ENCODE results near the gene CDON. TPM values are rescaled to one million over a fixed set of nuclear protein-coding genes. Genes with fewer than 3 reads are reported as not detected.

CDON gene
- total RNA-seq, 1 donor from 2014 or later = 7.7 TPM

DNA sequence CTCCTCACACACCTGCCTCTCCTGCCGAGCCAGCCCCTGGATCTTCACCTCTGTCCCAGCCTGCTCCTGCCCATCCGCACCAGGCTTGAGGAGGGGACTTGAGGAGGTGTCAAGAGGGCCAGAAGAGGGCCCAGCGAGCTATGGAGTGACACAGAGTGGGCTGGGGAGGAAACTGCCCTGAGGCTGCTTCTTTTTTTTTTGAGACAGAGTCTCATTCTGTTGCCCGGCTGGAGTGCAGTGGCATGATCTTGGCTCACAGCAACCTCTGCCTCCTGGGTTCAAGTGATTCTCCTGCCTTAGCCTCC, 21.9 kb upstream of the CDON start:
- no peak for DNase-seq (ENCODE audit: extremely low read depth, low read depth, low spot score)

DNA sequence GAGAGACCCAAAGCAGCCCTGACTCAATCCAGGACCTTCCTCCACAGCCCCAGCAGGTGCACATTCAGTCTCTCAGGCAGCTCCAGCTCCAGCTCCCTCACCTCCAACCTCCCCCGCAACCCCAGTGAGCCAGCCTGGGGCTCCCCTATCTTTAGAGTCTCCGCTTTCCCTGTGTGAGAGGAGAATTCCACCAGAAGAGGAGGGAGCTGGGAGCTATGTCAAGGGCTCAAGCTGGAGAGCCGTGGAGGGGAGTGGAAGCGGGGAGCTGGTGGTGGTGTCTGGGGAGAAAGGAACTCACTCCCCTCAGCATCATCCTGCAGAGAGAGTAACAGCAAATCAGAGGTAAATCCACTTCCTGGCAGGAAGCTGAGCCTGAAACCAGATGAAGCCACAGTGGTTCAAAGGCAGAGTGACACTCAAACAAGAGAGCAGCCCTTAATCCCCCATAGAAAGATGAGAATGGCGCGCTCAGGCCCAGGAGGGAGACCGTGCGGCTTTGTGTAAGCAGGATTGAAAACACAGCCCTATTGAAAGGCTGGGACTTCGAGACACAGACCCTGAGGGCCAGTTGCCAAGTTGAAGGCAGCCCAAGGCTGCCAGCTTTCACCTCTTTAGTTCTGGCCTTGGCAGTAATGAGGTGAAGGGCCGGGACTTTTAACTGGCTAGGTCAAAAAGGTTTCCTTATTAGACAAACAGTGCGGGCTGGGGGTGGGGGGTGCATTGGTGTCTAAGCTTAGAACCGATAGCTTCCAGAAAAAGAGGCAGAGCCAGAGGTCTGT, 21.4 kb upstream of the CDON start:
- no peak for DNase-seq (ENCODE audit: extremely low read depth, low read depth, low spot score)

DNA sequence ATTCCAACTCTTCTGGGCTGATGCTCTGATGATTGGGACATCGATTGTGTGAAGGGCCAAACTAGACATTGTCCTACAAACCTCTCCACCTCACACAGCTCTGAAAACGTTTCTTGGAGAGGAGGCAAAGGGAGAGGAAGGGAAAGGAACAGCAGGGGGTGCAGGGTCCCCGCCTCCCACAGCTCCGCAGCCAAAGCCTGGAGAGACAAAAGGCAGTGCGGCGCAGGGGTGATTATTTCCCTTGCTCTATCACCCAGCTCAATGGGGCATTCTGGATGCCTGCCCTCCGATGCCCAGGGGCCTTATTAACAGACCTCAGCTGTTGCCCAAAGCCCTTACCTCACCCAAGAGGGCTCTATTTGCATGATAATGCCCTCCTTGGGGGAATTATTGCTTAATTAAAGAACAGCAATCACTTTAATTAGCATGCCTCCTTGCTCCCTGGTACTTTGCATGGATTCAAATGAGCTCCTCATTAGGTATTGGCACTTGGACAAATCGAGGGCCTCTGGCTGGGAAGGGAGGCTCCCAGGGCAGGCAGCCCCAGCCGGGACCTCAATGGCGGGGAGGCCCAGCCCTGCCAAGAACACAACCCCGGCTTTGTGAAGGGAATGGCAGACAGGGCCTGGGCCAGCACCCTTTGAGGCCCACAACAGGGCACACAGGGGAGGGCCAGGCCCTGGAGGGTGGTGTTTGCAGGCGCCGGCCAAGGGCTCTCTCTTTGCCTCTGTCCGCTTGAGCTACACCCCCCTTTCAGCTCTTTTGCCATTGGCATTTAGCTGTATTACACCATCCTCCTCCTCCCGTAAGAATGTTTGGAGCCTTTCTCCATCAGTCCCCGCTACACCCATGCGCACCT, 19.8 kb upstream of the CDON start:
- DNase-seq (ENCODE audit: extremely low read depth, low read depth, low spot score) = no peak

DNA sequence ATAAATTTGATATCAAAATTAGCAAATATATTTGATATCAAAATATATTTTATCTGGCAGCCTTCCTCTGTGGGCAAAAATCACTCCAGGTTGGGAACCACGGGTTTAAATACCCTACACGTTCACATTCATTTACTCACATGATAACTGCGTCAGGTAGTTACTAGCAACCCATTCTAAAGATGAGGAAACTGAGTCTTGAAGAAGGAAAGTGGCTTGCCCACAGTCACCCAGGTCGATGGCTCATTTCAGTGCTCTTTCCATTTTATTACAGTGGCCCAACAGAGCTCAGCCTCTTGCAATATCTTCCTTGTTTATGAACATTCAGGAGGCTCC, 19.2 kb upstream of the CDON start:
- DNase-seq (ENCODE audit: extremely low read depth, low read depth, low spot score) = no peak

DNA sequence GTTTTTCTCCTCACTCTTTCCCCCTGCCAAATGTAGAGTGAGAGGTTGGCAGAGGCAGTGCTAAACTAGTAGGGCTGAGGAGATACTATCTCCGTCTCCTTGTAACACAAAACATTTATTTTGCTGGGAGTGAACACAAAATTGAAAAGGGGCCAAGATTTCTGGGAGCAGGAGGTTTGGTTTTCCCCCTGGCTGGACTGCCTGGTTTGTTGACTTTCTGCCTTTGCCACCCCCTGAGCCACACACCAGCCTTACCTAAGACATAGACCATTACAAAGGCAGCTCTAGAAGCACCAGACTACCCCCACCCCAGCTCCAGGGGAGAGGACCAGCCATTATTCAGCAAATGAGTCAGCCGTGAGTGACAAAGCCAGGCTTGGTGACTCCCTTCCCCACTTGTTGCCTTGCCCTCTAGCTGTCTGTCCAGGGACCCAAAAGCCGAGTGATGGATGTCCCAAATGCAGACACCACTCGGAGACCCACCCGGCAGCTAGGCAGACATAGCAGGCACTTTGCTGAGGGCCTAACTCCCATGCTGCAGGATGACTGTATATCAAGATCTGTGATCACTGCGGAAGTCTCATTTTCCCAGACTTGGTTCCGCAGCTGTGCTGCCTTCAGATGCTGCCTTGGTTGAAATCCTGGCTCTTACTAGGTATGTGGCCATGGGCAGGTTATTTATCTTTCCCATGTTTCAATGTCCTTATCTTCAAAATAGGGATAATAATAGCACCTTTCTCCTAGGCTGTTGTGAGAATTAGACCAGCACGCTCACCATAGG, 17.7 kb upstream of the CDON start:
- DNase-seq (ENCODE audit: extremely low read depth, low read depth, low spot score) = no peak

DNA sequence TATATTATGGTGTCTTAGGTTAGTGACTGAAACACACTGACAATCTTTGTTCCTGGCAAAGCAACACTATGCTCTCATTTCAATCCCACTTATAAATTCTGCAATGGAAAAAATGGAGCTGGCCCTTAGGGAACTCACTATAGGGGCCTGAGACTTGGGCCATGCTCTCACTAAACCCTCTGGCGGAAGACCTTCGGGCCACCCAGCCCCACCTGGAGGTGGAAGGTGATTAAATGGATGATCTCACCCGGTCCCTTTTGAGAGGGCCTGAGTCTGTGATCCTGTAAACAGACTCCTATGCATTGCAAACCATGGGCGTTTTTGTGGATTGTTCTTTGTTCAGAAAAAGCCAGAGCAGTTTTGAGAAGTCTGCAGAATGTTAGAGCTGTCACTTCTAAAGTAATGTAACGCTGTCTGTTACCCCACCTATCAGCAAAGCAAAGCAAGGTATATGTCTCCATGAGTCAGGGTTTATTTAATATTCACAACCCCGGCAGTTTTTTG, 17.0 kb upstream of the CDON start:
- no peak for DNase-seq (ENCODE audit: extremely low read depth, low read depth, low spot score)

DNA sequence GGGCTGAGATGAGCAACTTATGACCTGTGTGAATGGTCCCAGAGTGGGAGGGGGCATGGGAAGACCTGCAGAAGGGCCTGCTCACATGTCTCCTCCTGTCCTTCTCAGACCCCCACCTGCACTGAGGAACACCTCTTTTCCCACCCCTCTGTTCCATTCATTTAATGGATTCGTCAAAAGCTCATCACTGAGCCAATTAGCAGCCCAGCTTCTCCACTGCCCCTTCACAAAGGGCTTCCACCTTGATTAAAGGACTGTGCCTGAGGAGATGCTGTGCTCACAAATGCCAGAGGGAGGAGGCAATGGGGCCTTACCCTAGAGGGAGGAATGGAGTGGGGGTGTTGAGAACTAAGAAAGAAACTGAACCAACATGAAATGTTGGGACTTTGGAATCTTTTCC, 14.0 kb upstream of the CDON start:
- no peak for DNase-seq (ENCODE audit: extremely low read depth, low read depth, low spot score)

DNA sequence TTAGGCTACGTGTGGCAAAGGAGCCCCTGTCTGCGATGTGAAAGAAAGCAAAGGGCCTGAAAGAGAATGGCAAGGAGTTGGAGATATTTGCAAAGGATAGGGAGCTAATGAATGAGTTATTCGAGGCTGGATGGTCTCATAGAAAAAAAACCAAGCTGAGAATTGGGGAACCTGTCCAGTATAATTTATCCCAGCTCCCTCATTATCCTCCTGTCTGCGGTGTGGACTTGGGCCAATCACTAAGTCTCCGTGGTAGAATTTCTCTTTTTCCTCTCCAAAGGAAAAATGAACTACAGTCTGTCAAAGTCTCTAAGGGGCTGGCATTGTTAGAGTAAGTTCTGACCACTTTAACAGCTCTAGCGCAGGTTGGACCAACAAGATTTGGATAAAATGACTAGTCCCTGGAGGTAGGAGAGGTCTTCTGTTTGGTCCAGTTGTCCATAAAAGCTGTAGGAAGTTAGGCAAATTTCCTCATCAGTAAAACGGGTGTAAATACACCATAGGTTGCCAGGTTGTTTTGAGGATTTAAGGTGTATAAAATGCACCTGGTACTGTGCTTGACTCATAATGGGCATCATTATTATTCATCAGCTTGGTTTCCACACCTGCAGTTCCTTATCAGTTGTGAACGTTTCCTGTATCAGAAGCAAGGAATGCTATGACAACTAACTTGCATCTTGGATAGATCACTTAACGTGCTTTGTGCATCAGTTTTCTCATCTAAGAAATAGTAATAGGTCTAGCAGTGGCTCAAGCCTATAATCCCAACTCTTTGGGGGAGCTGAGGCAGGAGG, 10.3 kb upstream of the CDON start:
- no peak for DNase-seq (ENCODE audit: extremely low read depth, low read depth, low spot score)

DNA sequence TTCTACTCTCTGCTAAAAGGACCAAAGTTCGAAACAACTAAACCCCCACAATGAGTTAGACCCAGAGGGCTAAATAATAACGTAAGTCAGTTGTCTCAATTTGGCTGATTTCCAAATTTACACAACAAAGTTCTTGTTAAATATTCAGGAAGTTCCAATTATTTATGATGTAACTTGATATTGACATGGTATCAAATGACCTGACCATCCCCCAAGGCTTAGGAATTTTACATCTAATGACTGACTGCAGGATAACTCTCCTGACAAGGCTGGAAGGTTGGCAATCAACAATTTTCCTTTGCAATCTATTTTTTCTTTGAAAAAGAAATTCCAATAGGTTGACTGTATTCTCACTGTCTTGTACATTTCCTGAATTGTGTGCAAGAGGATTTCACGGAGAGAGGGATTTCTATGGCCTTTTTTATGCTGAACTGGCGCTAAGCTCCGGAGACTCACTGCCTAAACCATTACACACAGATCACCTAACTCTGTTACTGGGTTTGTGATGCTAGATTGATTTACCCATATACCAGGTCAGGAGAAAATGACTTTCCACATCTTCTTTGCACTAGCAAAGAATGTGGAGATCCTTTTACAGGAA, 9.6 kb upstream of the CDON start:
- DNase-seq (ENCODE audit: extremely low read depth, low read depth, low spot score) = no peak

DNA sequence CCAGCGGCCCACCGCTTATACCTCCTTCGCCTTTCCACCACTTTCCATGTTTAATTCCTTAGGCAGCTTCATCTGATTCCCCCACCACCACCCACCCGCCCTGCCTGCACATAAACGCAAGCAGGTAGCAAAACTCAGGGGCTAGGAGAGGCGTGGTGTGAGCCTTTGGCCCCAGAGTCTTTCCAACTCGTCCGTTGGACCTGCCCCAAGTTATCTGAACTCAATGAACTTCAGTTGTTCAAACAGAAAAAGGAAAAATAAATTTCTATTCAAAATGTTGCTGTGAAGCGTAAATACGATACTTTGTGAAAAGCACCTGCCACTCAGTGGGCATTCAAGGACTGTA, 814 bp upstream of the CDON start:
- no peak for DNase-seq (ENCODE audit: extremely low read depth, low read depth, low spot score)

DNA sequence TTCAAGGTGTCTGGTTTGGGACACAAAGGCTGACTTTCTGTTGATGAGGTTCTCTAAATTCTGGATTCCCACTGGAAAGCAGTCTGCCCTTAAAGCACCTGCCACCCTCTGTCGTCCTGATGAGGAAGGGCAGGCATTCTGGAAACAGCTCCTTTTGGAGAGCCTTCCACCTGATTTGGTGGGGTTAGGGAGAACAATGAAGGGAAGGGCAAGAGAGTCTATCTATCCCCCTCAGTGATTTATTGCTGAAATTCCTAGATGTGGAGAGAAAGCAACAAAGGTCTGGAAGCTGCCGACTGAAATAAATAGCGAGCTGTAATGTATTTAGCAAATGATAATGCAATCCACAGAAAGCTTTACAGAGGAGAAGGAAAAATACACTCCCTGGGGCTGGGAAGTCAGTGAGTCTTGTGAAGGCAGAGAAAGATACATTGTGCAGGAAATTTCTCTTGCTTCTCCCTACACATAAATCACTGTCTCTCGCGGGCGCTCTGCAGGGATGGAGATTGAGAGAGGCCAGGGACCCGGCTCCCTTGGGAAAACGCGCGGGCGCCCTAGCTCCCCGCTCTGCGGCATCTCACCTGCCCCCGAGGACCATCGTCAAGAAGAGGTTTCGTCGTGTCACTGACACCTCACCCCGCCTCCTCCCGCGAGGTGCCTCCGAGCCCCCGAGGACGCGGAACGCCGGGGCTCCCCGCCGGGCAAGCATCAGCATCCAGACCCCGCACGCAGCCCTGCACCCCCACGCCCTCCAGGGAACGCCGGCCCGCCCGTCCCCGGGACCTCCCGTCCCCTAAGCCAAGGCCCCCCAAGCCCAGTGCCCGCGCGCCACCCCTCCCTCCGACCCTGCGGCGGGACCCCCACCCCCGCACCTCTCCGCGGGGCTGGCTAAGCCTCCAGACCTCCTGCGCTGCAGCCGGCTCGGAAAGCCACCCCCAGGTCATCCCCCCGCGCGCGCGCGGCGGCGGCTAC, 673 bp downstream of the CDON start:
- DNase-seq (ENCODE audit: extremely low read depth, low read depth, low spot score) = no peak

DNA sequence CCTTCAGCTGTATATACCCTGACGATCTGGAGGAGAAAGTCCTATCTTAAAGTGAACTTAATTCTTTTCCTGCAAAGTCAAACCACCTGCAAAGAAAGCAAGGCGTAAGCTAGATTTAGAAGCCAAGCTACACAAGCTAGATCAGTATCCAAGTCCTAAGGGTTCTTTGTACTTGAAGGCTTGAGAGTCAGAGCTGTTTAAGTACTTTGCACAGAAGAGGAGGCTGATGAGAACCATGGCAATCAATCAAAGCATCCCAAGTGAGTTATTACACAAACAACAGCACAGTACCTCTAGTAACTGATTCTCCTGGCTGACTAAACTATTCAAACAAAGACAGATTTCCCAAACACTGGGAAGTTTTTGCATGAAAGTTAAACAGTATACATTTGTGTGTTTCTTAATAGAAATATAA, 1.9 kb downstream of the CDON start:
- DNase-seq (ENCODE audit: extremely low read depth, low read depth, low spot score) = no peak

DNA sequence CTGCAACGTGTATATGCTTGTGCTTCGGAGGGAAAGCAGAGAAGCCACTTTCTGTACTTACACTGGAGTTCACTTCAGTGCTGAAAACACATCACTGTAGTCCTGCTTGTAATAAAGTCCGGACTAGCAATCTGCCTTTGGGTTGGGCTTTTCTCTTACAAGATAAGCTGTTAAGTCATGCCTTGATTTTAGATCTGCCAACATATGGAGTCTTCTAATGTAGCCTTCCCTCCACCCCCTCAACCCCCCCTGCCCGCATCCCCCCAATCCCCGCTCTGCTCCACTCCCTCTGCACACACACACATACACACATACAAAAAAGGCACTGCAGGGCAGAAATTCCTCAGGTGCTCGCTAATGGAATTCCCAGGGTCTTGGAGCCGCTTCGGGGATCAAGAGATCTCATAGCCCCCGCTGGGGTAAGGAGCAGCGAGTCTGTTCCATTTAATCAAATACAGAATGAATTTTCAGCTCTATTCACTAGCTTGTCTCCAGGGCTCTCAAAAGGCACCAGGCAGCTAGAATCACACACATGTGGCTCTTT, 3.4 kb downstream of the CDON start:
- DNase-seq (ENCODE audit: extremely low read depth, low read depth, low spot score) = no peak

DNA sequence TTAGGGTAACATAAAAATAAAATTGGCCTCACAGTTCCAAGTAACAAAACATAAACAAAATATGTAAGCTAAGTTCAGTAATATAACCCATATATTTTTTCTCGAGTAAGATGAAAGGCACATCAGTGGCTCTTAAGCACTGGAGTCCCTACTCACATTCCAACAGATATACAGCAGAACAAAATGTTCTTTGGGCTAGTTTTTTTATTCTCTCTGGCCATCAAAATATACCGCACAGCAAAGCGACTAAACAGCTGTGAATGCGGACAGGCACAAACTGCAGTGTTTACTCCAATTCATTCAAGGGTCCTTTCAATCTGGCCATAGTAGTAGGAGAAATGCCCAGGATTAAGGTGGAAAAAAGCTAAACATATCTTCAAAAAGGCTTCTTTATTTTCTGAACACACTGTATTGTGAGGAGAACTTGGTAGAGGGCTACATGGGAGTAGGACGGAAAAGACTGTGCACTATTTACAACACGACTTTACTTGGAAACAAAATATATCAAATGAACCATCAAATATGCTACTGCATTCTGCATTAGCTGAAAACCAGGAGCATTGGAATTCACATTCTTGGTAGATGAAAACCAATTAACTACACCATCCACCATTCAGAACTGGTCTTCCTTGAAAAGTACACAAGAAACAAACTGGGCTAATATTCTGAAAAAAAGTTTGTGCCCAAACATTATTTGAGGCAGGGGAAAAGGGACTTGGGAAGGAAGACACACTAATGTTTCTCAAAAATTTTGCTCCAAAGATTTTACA, 4.4 kb downstream of the CDON start:
- no peak for DNase-seq (ENCODE audit: extremely low read depth, low read depth, low spot score)

DNA sequence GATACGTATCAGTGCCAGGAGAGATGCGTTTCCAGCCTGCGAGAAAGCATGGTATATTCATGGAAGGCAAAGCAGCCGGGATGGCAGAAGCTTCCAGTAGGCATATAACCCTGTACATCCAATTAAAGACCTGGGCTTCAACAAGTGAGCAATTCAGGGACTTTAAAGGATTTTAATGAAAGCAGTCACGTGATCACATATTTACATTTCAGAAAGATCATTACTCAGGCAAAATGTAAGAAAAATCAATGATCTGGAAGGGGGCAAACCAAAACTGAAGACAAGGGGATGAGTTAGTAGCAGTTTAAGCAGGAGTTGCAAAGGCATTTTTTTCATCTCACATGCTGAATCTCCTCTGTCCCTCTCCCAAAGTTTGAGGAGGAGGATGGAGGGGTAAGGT, 7.8 kb downstream of the CDON start:
- no peak for DNase-seq (ENCODE audit: extremely low read depth, low read depth, low spot score)

DNA sequence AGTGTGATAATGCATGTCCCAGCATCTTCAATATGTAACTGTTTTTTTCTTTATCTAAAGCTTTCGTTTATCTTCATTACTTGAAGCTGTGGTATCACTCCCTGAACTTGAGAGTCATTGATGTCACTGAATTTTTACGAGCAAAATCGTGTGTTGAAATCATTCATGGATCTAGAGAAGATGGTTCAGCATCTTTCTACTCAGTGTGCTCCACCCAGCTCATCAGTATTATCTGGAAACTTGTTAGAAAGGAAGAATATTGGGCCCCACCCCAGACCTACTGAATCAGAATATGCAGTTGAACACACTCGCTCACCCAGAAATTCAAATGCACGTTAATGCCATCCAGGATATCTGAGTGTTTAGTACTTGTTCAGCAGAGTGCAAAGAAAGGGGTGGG, 8.3 kb downstream of the CDON start:
- no peak for DNase-seq (ENCODE audit: extremely low read depth, low read depth, low spot score)

DNA sequence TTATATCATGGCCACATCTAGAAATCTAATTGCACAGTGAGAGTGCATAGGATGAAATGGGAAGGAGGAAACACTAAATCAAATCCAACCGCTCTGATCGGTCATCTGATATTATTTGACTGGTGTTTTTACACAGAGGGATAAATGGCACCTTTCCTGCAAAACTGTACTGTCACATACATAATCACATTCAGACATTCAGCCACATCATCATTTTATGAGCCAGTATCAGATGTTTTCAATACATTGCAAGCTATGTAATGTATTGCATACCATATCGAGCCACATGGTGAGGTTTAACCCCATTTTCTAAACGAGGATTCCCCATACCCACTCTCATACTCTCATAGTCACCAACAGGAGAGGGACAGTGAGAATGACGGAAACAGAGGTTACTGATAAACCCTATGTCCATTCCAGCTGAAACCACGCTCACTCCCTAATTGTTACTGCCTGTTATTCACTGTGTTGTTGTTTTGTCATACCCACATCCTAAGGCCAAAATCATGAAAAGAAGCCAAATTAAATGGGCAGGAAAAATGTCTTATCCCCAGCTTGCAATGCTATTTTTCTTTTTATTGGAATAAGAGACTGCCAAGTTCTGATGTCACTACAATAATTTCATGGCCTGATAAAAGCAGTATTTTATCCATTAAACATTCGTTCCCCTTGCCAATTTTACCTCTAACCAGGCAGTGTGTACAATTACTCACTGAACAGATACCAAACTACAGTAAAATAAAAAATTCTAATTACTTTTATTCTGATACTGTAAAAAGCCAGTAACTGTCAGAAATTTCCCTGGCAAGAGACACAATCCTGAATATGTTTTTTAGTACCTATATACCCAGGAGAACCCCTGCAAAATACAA, 9.0 kb downstream of the CDON start:
- DNase-seq (ENCODE audit: extremely low read depth, low read depth, low spot score) = no peak

All from glomerular endothelial cell (primary cell).